ENCODE measurements around the gene SMAD2.

The SMAD2 gene

DNA sequence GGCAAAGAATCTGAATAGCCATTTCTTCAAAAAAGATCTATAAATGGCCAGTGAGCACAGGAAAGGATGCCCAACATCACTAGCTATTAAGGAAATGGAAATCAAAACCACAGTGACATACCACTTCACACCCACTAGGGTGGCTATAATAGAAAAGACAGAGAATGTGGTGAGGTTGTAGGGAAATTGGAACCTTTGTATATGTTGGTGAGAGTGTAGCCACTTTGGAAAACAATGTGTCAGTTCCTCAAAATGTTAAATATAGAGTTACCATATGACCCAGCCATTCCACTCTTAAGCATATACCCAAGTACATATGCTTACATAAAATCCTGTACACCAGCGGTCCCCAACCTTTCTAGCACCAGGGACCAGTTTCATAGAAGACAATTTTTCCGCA lies 152.8 kb downstream of the SMAD2 start:
- Histone ChIP-seq H2BK5ac (ENCODE audit: low read depth, low read length, poor library complexity, severe bottlenecking) (no peak overlapping the region), H2BK15ac (ENCODE audit: low read depth, poor library complexity, severe bottlenecking) (no peak overlapping the region), H3K9me3 (ENCODE audit: control insufficient read depth, low read length) (peaks cover 8% of the 10 kb centered on the region), H3K4me3 (ENCODE audit: insufficient read depth in 1 of 2, low read depth in 1 of 2, low read length in 2 of 2) (no peak overlapping the region), H3K4ac (ENCODE audit: low read depth in 1 of 2, low read length in 2 of 2) (no peak overlapping the region), H3K14ac (ENCODE audit: low read length in 2 of 2) (no peak overlapping the region), H2AFZ (ENCODE audit: low read depth, low read length) (no peak overlapping the region), H4K8ac (ENCODE audit: low read length) (no peak overlapping the region), H2BK12ac (ENCODE audit: low read length in 2 of 2) (no peak overlapping the region), H3K79me1 (replicated peaks; ENCODE audit: low read length, poor library complexity, severe bottlenecking) (no peaks in the 10 kb centered on the region), H3K27me3 (ENCODE audit: control insufficient read depth in 1 of 2, insufficient read depth in 1 of 2, low read length in 2 of 2) (peaks cover 5 to 38% of the 10 kb centered on the region in 2 experiments), H3K4me2 (ENCODE audit: low read length, poor library complexity, severe bottlenecking) (no peak overlapping the region), H3K23ac (ENCODE audit: low read length in 2 of 2) (no peak overlapping the region), H3K18ac (ENCODE audit: low read depth in 1 of 2, low read length in 2 of 2) (no peak overlapping the region), H2BK120ac (ENCODE audit: low read depth, low read length) (no peak overlapping the region), H3K27ac (ENCODE audit: low read length, poor library complexity, severe bottlenecking) (no peak overlapping the region), H4K91ac (ENCODE audit: low read length) (no peak overlapping the region), H3K9ac (ENCODE audit: low read length) (no peak overlapping the region), H2AK5ac (ENCODE audit: low read length, severe bottlenecking) (no peak overlapping the region), H3K36me3 (ENCODE audit: control insufficient read depth in 1 of 2, insufficient read depth in 2 of 2, low read depth in 1 of 2, low read length in 2 of 2) (no peaks in the 10 kb centered on the region), H3K4me1 (ENCODE audit: control insufficient read depth, insufficient read depth, low read depth, low read length) (no peaks in the 10 kb centered on the region)
- no CpG with 5 or more reads among the region's 2 CpGs for WGBS
- no peak for DNase-seq

DNA sequence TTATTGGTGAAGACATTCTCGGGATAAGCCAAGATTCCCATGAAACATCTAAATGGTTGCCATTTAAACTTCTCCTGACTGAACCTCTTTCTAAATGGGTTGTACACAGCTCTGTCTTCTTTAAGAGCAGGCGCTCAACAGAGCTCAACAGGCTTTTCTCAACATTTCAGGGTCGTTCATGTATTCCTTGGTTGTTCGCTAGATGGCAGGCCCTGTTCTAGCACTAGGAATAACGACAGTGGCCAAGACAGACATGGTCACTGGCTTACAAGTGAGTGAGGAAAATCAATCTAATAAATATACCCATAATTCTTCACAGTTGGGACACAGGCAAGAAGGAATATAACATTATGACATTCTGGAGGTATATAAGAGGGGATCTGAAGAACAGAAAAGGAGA lies 154.5 kb downstream of the SMAD2 start:
- no peak overlapping the region for H2AFZ ChIP-seq (ENCODE audit: low read depth, low read length)
- H3K4ac ChIP-seq (ENCODE audit: low read depth in 1 of 2, low read length in 2 of 2): no peak overlapping the region
- no peak overlapping the region for H3K27ac ChIP-seq (ENCODE audit: low read length, poor library complexity, severe bottlenecking)
- H3K18ac ChIP-seq (ENCODE audit: low read depth in 1 of 2, low read length in 2 of 2): no peak overlapping the region
- H4K8ac ChIP-seq (ENCODE audit: low read length): no peak overlapping the region
- no peaks in the 10 kb centered on the region for H3K79me1 ChIP-seq (replicated peaks; ENCODE audit: low read length, poor library complexity, severe bottlenecking)
- H3K4me2 ChIP-seq (ENCODE audit: low read length, poor library complexity, severe bottlenecking): no peak overlapping the region
- H3K9me3 ChIP-seq (ENCODE audit: control insufficient read depth, low read length): peaks cover 3% of the 10 kb centered on the region
- H4K91ac ChIP-seq (ENCODE audit: low read length): no peak overlapping the region
- H2BK12ac ChIP-seq (ENCODE audit: low read length in 2 of 2): no peak overlapping the region
- no peak overlapping the region for H2BK120ac ChIP-seq (ENCODE audit: low read depth, low read length)
- no peak overlapping the region for H3K23ac ChIP-seq (ENCODE audit: low read length in 2 of 2)
- H2AK5ac ChIP-seq (ENCODE audit: low read length, severe bottlenecking): no peak overlapping the region
- peaks cover 5 to 34% of the 10 kb centered on the region in 2 experiments for H3K27me3 ChIP-seq (ENCODE audit: control insufficient read depth in 1 of 2, insufficient read depth in 1 of 2, low read length in 2 of 2)
- H3K9ac ChIP-seq (ENCODE audit: low read length): no peak overlapping the region
- H3K36me3 ChIP-seq (ENCODE audit: control insufficient read depth in 1 of 2, insufficient read depth in 2 of 2, low read depth in 1 of 2, low read length in 2 of 2): no peaks in the 10 kb centered on the region
- H3K4me3 ChIP-seq (ENCODE audit: insufficient read depth in 1 of 2, low read depth in 1 of 2, low read length in 2 of 2): no peak overlapping the region
- H2BK15ac ChIP-seq (ENCODE audit: low read depth, poor library complexity, severe bottlenecking): no peak overlapping the region
- no peaks in the 10 kb centered on the region for H3K4me1 ChIP-seq (ENCODE audit: control insufficient read depth, insufficient read depth, low read depth, low read length)
- no peak overlapping the region for H2BK5ac ChIP-seq (ENCODE audit: low read depth, low read length, poor library complexity, severe bottlenecking)
- peak; percentile 7 for DNase-seq
- no peak overlapping the region for H3K14ac ChIP-seq (ENCODE audit: low read length in 2 of 2)
- 72% methylated on average over 4 of the region's 5 CpGs for WGBS

DNA sequence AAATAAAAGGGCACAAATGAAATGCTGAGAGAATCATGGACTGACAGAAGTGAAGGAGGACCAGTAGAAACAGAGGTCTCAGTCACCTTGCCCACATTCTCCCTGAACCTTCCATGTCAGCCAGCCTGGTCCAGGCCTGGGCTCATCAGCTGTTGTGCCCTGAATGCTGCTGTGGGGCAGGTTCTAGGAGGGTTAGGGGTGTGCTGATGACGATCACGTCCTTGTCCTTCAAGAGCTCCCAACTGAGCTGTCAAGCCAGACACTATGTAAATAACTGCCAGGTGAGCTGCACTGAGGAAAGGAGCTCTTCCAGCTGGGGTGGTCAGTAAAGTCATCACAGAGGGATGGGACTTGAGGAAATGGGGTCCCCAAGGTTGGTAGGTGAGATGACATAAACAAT lies 156.5 kb downstream of the SMAD2 start:
- peaks cover 5 to 34% of the 10 kb centered on the region in 2 experiments for H3K27me3 ChIP-seq (ENCODE audit: control insufficient read depth in 1 of 2, insufficient read depth in 1 of 2, low read length in 2 of 2)
- no peaks in the 10 kb centered on the region for H3K4me1 ChIP-seq (ENCODE audit: control insufficient read depth, insufficient read depth, low read depth, low read length)
- H2BK5ac ChIP-seq (ENCODE audit: low read depth, low read length, poor library complexity, severe bottlenecking): no peak overlapping the region
- WGBS: 94% methylated on average over 2 of the region's 2 CpGs
- H4K8ac ChIP-seq (ENCODE audit: low read length): no peak overlapping the region
- no peak overlapping the region for H2BK12ac ChIP-seq (ENCODE audit: low read length in 2 of 2)
- no peak overlapping the region for H3K18ac ChIP-seq (ENCODE audit: low read depth in 1 of 2, low read length in 2 of 2)
- no peak for DNase-seq
- H3K4ac ChIP-seq (ENCODE audit: low read depth in 1 of 2, low read length in 2 of 2): no peak overlapping the region
- no peak overlapping the region for H3K4me3 ChIP-seq (ENCODE audit: insufficient read depth in 1 of 2, low read depth in 1 of 2, low read length in 2 of 2)
- H2BK120ac ChIP-seq (ENCODE audit: low read depth, low read length): no peak overlapping the region
- no peaks in the 10 kb centered on the region for H3K36me3 ChIP-seq (ENCODE audit: control insufficient read depth in 1 of 2, insufficient read depth in 2 of 2, low read depth in 1 of 2, low read length in 2 of 2)
- no peak overlapping the region for H2AK5ac ChIP-seq (ENCODE audit: low read length, severe bottlenecking)
- no peak overlapping the region for H3K27ac ChIP-seq (ENCODE audit: low read length, poor library complexity, severe bottlenecking)
- no peak overlapping the region for H3K4me2 ChIP-seq (ENCODE audit: low read length, poor library complexity, severe bottlenecking)
- H3K9me3 ChIP-seq (ENCODE audit: control insufficient read depth, low read length): no peaks in the 10 kb centered on the region
- no peak overlapping the region for H3K23ac ChIP-seq (ENCODE audit: low read length in 2 of 2)
- H2BK15ac ChIP-seq (ENCODE audit: low read depth, poor library complexity, severe bottlenecking): peak overlapping the region; percentile 33
- H3K79me1 ChIP-seq (replicated peaks; ENCODE audit: low read length, poor library complexity, severe bottlenecking): no peaks in the 10 kb centered on the region
- no peak overlapping the region for H3K14ac ChIP-seq (ENCODE audit: low read length in 2 of 2)
- no peak overlapping the region for H2AFZ ChIP-seq (ENCODE audit: low read depth, low read length)
- no peak overlapping the region for H4K91ac ChIP-seq (ENCODE audit: low read length)
- H3K9ac ChIP-seq (ENCODE audit: low read length): no peak overlapping the region

GRCh38 chr18:47772374-47773248 lies 157.8 kb downstream of the SMAD2 start:
- H3K4ac ChIP-seq (ENCODE audit: low read depth in 1 of 2, low read length in 2 of 2): no peak overlapping the region

More at GRCh38 chr18:47772374-47773248, 157.8 kb downstream of the SMAD2 start:
- Histone ChIP-seq H3K23ac (ENCODE audit: low read length in 2 of 2) (no peak overlapping the region), H2AK5ac (ENCODE audit: low read length, severe bottlenecking) (no peak overlapping the region), H4K91ac (ENCODE audit: low read length) (no peak overlapping the region), H3K4me3 (ENCODE audit: insufficient read depth in 1 of 2, low read depth in 1 of 2, low read length in 2 of 2) (no peak overlapping the region), H3K9ac (ENCODE audit: low read length) (no peak overlapping the region), H2BK12ac (ENCODE audit: low read length in 2 of 2) (no peak overlapping the region), H2BK120ac (ENCODE audit: low read depth, low read length) (no peak overlapping the region), H2AFZ (ENCODE audit: low read depth, low read length) (no peak overlapping the region), H4K8ac (ENCODE audit: low read length) (no peak overlapping the region), H3K4me1 (ENCODE audit: control insufficient read depth, insufficient read depth, low read depth, low read length) (no peaks in the 10 kb centered on the region), H3K9me3 (ENCODE audit: control insufficient read depth, low read length) (no peaks in the 10 kb centered on the region), H3K79me1 (replicated peaks; ENCODE audit: low read length, poor library complexity, severe bottlenecking) (no peaks in the 10 kb centered on the region), H3K18ac (ENCODE audit: low read depth in 1 of 2, low read length in 2 of 2) (no peak overlapping the region), H2BK5ac (ENCODE audit: low read depth, low read length, poor library complexity, severe bottlenecking) (no peak overlapping the region), H2BK15ac (ENCODE audit: low read depth, poor library complexity, severe bottlenecking) (no peak overlapping the region), H3K27ac (ENCODE audit: low read length, poor library complexity, severe bottlenecking) (no peak overlapping the region), H3K36me3 (ENCODE audit: control insufficient read depth in 1 of 2, insufficient read depth in 2 of 2, low read depth in 1 of 2, low read length in 2 of 2) (no peaks in the 10 kb centered on the region), H3K4me2 (ENCODE audit: low read length, poor library complexity, severe bottlenecking) (no peak overlapping the region), H3K14ac (ENCODE audit: low read length in 2 of 2) (no peak overlapping the region), H3K27me3 (ENCODE audit: control insufficient read depth in 1 of 2, insufficient read depth in 1 of 2, low read length in 2 of 2) (peaks cover 5 to 33% of the 10 kb centered on the region in 2 experiments)
- DNase-seq: peak; percentile 47
- WGBS: 65% methylated on average over 16 of the region's 16 CpGs
